Trophoblast cell (in vitro differentiated cells and primary cell): ENCODE data around the gene SFR1.

Experiments used
- DNase-seq, 2 donors: peaks; one replicate each; pipeline ENCODE4 v3.0.0-alpha.2; 2016
- H2AFZ ChIP-seq: 2 replicates; pipeline ENCODE4 v1.6.1; 2013; ENCODE audit warnings: low read length, moderate library complexity, mild to moderate bottlenecking; ENCODE audit not compliant: insufficient read depth, poor library complexity
- H2AK5ac ChIP-seq: 2 replicates; pipeline ENCODE4 v1.6.1; 2013; ENCODE audit warnings: mild to moderate bottlenecking, low read length
- H2BK120ac ChIP-seq: 2 replicates; pipeline ENCODE4 v1.6.1; 2013; ENCODE audit warnings: low read length, mild to moderate bottlenecking, moderate library complexity; ENCODE audit not compliant: insufficient read depth, poor library complexity
- H2BK12ac ChIP-seq: 2 replicates; pipeline ENCODE4 v1.6.1; 2013; ENCODE audit warnings: mild to moderate bottlenecking, low read length, moderate library complexity
- H2BK5ac ChIP-seq: 2 replicates; pipeline ENCODE4 v1.6.1; 2013; ENCODE audit warnings: low read length, low read depth, moderate library complexity, mild to moderate bottlenecking; ENCODE audit not compliant: poor library complexity
- H3K14ac ChIP-seq: 2 replicates; pipeline ENCODE4 v1.6.1; 2013; ENCODE audit warnings: mild to moderate bottlenecking, low read length
- H3K18ac ChIP-seq: 2 replicates; pipeline ENCODE4 v1.6.1; 2013; ENCODE audit warnings: mild to moderate bottlenecking, low read length
- H3K23ac ChIP-seq: 2 replicates; pipeline ENCODE4 v1.6.1; 2013; ENCODE audit warnings: low read length
- H3K27ac ChIP-seq: 2 replicates; pipeline ENCODE4 v1.5.1; 2013; ENCODE audit warnings: low read depth, mild to moderate bottlenecking, inconsistent platforms, low read length, moderate library complexity
- H3K27me3 ChIP-seq: 2 replicates; pipeline ENCODE4 v1.6.1; 2013; ENCODE audit warnings: inconsistent platforms, mild to moderate bottlenecking, low read length, moderate library complexity; ENCODE audit not compliant: insufficient read depth
- H3K36me3 ChIP-seq, 2 experiments: 1 replicate in 1 of 2; 2 replicates in 1 of 2; pipeline ENCODE4 v1.6.1; 2013; ENCODE audit warnings: low read length in 2 of 2, mild to moderate bottlenecking in 2 of 2, moderate library complexity in 1 of 2; ENCODE audit not compliant: insufficient read depth in 2 of 2, control insufficient read depth in 1 of 2
- H3K4ac ChIP-seq: 2 replicates; pipeline ENCODE4 v1.6.1; 2013; ENCODE audit warnings: low read depth, mild to moderate bottlenecking, low read length, moderate library complexity
- H3K4me1 ChIP-seq, 2 experiments: 1 replicate in 1 of 2; 2 replicates in 1 of 2; pipeline ENCODE4 v1.6.1; 2013; ENCODE audit warnings: low read length in 2 of 2, mild to moderate bottlenecking in 2 of 2, moderate library complexity in 1 of 2; ENCODE audit not compliant: insufficient read depth in 2 of 2, control insufficient read depth in 1 of 2
- H3K4me2 ChIP-seq: 2 replicates; pipeline ENCODE4 v1.6.1; 2013; ENCODE audit warnings: inconsistent platforms, mild to moderate bottlenecking, low read length, moderate library complexity
- H3K4me3 ChIP-seq: 2 replicates; pipeline ENCODE4 v1.5.1; 2013; ENCODE audit warnings: mild to moderate bottlenecking, low read depth, low read length, inconsistent platforms
- H3K79me1 ChIP-seq: one replicate; pipeline ENCODE4 v1.6.1; 2013; ENCODE audit warnings: low read length
- H3K79me2 ChIP-seq: 2 replicates; pipeline ENCODE4 v1.6.1; 2013; ENCODE audit warnings: low read length, mild to moderate bottlenecking; ENCODE audit not compliant: control insufficient read depth, insufficient read depth, poor library complexity
- H3K9ac ChIP-seq: 2 replicates; pipeline ENCODE4 v1.6.1; 2013; ENCODE audit warnings: mild to moderate bottlenecking, low read length
- H3K9me3 ChIP-seq: 2 replicates; pipeline ENCODE4 v1.6.1; 2013; ENCODE audit warnings: low read depth, mild to moderate bottlenecking, control low read depth, inconsistent platforms, low read length; ENCODE audit not compliant: insufficient read depth
- H4K12ac ChIP-seq: 2 replicates; pipeline ENCODE4 v1.6.1; 2013; ENCODE audit warnings: low read depth, mild to moderate bottlenecking, low read length, moderate library complexity
- H4K8ac ChIP-seq: 2 replicates; pipeline ENCODE4 v1.6.1; 2013; ENCODE audit warnings: low read depth, mild to moderate bottlenecking, low read length, moderate library complexity
- H4K91ac ChIP-seq: one replicate; pipeline ENCODE4 v1.6.1; 2013; ENCODE audit warnings: low read depth, mild to moderate bottlenecking, low read length, moderate library complexity
- WGBS: extraction: QIAGEN DNeasy Blood & Tissue Kit; methylation state at CpG from one replicate; pipeline ENCODE4 v1.1.7; 2013; ENCODE audit warnings: missing lambda C conversion rate; ENCODE audit not compliant: insufficient read length, insufficient coverage; ENCODE audit errors: extremely low coverage; 5-methylcytosine and 5-hydroxymethylcytosine counted together

The SFR1 gene

GRCh38 chr10:104104418-104104817, 17.6 kb upstream of the SFR1 start:
- no peak overlapping the region for H2AFZ ChIP-seq
- H3K18ac ChIP-seq = no peak overlapping the region
- no peaks in the 10 kb centered on the region for H3K27me3 ChIP-seq
- H4K91ac ChIP-seq = no peak overlapping the region
- no peak overlapping the region for H3K23ac ChIP-seq
- H3K4me2 ChIP-seq = no peak overlapping the region
- no peak overlapping the region for H3K9ac ChIP-seq
- H4K8ac ChIP-seq = no peak overlapping the region
- H3K79me2 ChIP-seq = no peaks in the 10 kb centered on the region
- no CpG with 5 or more reads among the region's 1 CpG for whole genome bisulfite sequencing
- H4K12ac ChIP-seq = no peak overlapping the region
- H2BK12ac ChIP-seq = no peak overlapping the region
- H3K4ac ChIP-seq = no peak overlapping the region
- DNase-seq = no peak
- no peak overlapping the region for H3K14ac ChIP-seq
- H3K36me3 ChIP-seq = no peaks in the 10 kb centered on the region
- no peaks in the 10 kb centered on the region for H3K79me1 ChIP-seq
- H3K27ac ChIP-seq = no peak overlapping the region
- no peak overlapping the region for H2BK120ac ChIP-seq
- H3K4me3 ChIP-seq = no peak overlapping the region
- H2AK5ac ChIP-seq = no peak overlapping the region
- no peaks in the 10 kb centered on the region for H3K9me3 ChIP-seq
- no peak overlapping the region for H2BK5ac ChIP-seq
- no peaks in the 10 kb centered on the region for H3K4me1 ChIP-seq

- Histone ChIP-seq H3K23ac (no peak overlapping the region), H2AFZ (no peak overlapping the region), H3K4me1 (no peaks in the 10 kb centered on the region), H3K9ac (no peak overlapping the region), H3K36me3 (no peaks in the 10 kb centered on the region), H4K12ac (no peak overlapping the region), H4K8ac (no peak overlapping the region), H3K18ac (no peak overlapping the region), H2BK5ac (no peak overlapping the region), H3K9me3 (no peaks in the 10 kb centered on the region), H2BK120ac (no peak overlapping the region), H3K27ac (no peak overlapping the region), H3K14ac (no peak overlapping the region), H3K79me2 (no peaks in the 10 kb centered on the region), H3K4me3 (no peak overlapping the region), H3K4me2 (no peak overlapping the region), H4K91ac (no peak overlapping the region), H3K79me1 (peaks cover 2% of the 10 kb centered on the region), H3K27me3 (no peaks in the 10 kb centered on the region), H3K4ac (no peak overlapping the region), H2AK5ac (no peak overlapping the region), H2BK12ac (no peak overlapping the region)
- no CpG with 5 or more reads among the region's 2 CpGs for WGBS
- no peak for DNase-seq
Measured at GRCh38 chr10:104104926-104105325, 17.0 kb upstream of the SFR1 start.

GRCh38 chr10:104109908-104110662, 11.9 kb upstream of the SFR1 start:
- H3K27me3 ChIP-seq = no peaks in the 10 kb centered on the region
- no peak overlapping the region for H3K18ac ChIP-seq
- no peak overlapping the region for H2AFZ ChIP-seq
- DNase-seq = peak; percentile 59 to 88
- H4K8ac ChIP-seq = no peak overlapping the region
- no peak overlapping the region for H2AK5ac ChIP-seq
- no peak overlapping the region for H3K23ac ChIP-seq
- H4K12ac ChIP-seq = no peak overlapping the region
- H3K9me3 ChIP-seq = no peaks in the 10 kb centered on the region
- H2BK120ac ChIP-seq = no peak overlapping the region
- peak overlapping the region; percentile 27 for H3K27ac ChIP-seq
- H2BK5ac ChIP-seq = no peak overlapping the region
- no peak overlapping the region for H3K4me2 ChIP-seq
- H4K91ac ChIP-seq = no peak overlapping the region
- no CpG with 5 or more reads among the region's 3 CpGs for WGBS
- no peaks in the 10 kb centered on the region for H3K4me1 ChIP-seq
- no peak overlapping the region for H3K14ac ChIP-seq
- H3K9ac ChIP-seq = no peak overlapping the region
- peaks cover 0 to 1% of the 10 kb centered on the region in 2 experiments for H3K36me3 ChIP-seq
- H3K4me3 ChIP-seq = no peak overlapping the region
- peaks cover 4% of the 10 kb centered on the region for H3K79me1 ChIP-seq
- H2BK12ac ChIP-seq = no peak overlapping the region
- no peaks in the 10 kb centered on the region for H3K79me2 ChIP-seq
- H3K4ac ChIP-seq = no peak overlapping the region

GRCh38 chr10:104113376-104113956, 8.5 kb upstream of the SFR1 start:
- Histone ChIP-seq H4K8ac (no peak overlapping the region), H3K4me1 (no peaks in the 10 kb centered on the region), H3K27ac (no peak overlapping the region), H3K79me2 (no peaks in the 10 kb centered on the region), H2BK120ac (no peak overlapping the region), H3K9ac (no peak overlapping the region), H2BK12ac (no peak overlapping the region), H3K4me2 (no peak overlapping the region), H3K14ac (no peak overlapping the region), H3K4me3 (no peak overlapping the region), H2BK5ac (no peak overlapping the region), H3K23ac (no peak overlapping the region), H3K36me3 (peaks cover 0 to 1% of the 10 kb centered on the region in 2 experiments), H3K4ac (no peak overlapping the region), H3K18ac (no peak overlapping the region), H4K12ac (no peak overlapping the region), H3K79me1 (peaks cover 4% of the 10 kb centered on the region), H2AFZ (no peak overlapping the region), H3K27me3 (no peaks in the 10 kb centered on the region), H4K91ac (no peak overlapping the region), H3K9me3 (no peaks in the 10 kb centered on the region), H2AK5ac (no peak overlapping the region)
- DNase-seq = no peak
- no CpG with 5 or more reads among the region's 1 CpG for WGBS
